ENCODE data around the gene MGAT4D. TPM values are rescaled to one million over a fixed set of nuclear protein-coding genes. Genes with fewer than 3 reads are reported as not detected.

Gene MGAT4D
- polyA plus RNA-seq, 1 of the 3 experiments (the other 2 are of a cell fraction) = not detected

GRCh38 chr4:140395668-140396067, 102.4 kb downstream of the MGAT4D start (continued):
- TF ChIP-seq, protein P1, sequence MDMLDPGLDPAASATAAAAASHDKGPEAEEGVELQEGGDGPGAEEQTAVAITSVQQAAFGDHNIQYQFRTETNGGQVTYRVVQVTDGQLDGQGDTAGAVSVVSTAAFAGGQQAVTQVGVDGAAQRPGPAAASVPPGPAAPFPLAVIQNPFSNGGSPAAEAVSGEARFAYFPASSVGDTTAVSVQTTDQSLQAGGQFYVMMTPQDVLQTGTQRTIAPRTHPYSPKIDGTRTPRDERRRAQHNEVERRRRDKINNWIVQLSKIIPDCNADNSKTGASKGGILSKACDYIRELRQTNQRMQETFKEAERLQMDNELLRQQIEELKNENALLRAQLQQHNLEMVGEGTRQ (IDR thresholded peaks at IDR 0.05; ENCODE audit: borderline replicate concordance, low read depth, low read length) = no peak
- TF ChIP-seq CTCF (IDR thresholded peaks at IDR 0.05) = no peak
- TF ChIP-seq GATA2 (CRISPR knock-in tag; IDR thresholded peaks at IDR 0.05) = no peak
- no peak for TF ChIP-seq NRF1 (IDR thresholded peaks at IDR 0.05; ENCODE audit: low read depth, low read length)
- TF ChIP-seq RCOR1 (IDR thresholded peaks at IDR 0.05; ENCODE audit: low read length) = no peak

Other genes starting within 250 kb of the MGAT4D start
- gene SCOC, start 124.6 kb downstream of the MGAT4D start, polyA plus RNA-seq (2012; rRNA removed) = 16.0 and 26.8 TPM in 2 replicates
- 0.72 and 0.80 TPM in 2 replicates for gene CLGN, start 70.6 kb downstream of the MGAT4D start, polyA plus RNA-seq (2012; rRNA removed)
- gene ELMOD2, start 25.9 kb upstream of the MGAT4D start, polyA plus RNA-seq (2012; rRNA removed) = 5.0 and 7.1 TPM in 2 replicates
- gene UCP1, start 70.7 kb upstream of the MGAT4D start, polyA plus RNA-seq (2012; rRNA removed) = not detected in 2 replicates